Ovary (tissue), 3 donors: Measurements from ENCODE around the gene ARHGDIB.

ENCODE experiments used
- CTCF ChIP-seq, 3 donors: fragments of 450-650 bp in 2 of 3; fragments of 200-600 bp in 1 of 3; IDR thresholded peaks; one replicate each; pipeline versions ENCODE4 v1.5.1 to v1.8.0; 2016 to 2022; ENCODE audit warnings: antibody characterized with exemption in 3 of 3, mild to moderate bottlenecking in 1 of 3
- EP300 ChIP-seq: sonication (generic); formaldehyde crosslinking; IDR thresholded peaks from one replicate; pipeline ENCODE4 v1.6.1; 2017; ENCODE audit warnings: antibody characterized with exemption
- POLR2A ChIP-seq: fragments of 450-650 bp; IDR thresholded peaks from one replicate; pipeline ENCODE4 v1.6.1; 2017; ENCODE audit warnings: antibody characterized with exemption, mild to moderate bottlenecking, moderate library complexity
- donor health status: DM: no; HTN: no; CAD: no.

- TF ChIP-seq CTCF (IDR thresholded peaks at IDR 0.05) (no peak), POLR2A (no peak), EP300 (no peak)
Measured at GRCh38 chr12:14949631-14950030, 11.8 kb downstream of the ARHGDIB start.
